HepG2 (cell line): ENCODE data around the gene NELFCD. TPM values are rescaled to one million over a fixed set of nuclear protein-coding genes. Genes with fewer than 3 reads are reported as not detected.

ENCODE experiments used
- CHCHD3 ChIP-seq: sonication (generic); formaldehyde crosslinking; IDR thresholded peaks from 2 replicates; pipeline ENCODE4 v1.8.0; 2022; ENCODE audit warnings: mild to moderate bottlenecking, missing genetic modification reagents, moderate library complexity
- ERF ChIP-seq: IDR thresholded peaks from 2 replicates; pipeline ENCODE4 v1.6.1; 2018; ENCODE audit warnings: missing biosample characterization, missing genetic modification reagents
- JDP2 ChIP-seq: sonication (generic); formaldehyde crosslinking; IDR thresholded peaks from 2 replicates; pipeline ENCODE4 v1.8.1; 2022; ENCODE audit warnings: missing genetic modification reagents, borderline replicate concordance
- NFYB ChIP-seq: sonication (generic); formaldehyde crosslinking; IDR thresholded peaks from 2 replicates; pipeline ENCODE4 v1.4.0; 2020; ENCODE audit warnings: missing genetic modification reagents
- NPAS2 ChIP-seq: sonication (generic); formaldehyde crosslinking; IDR thresholded peaks from 2 replicates; pipeline ENCODE4 v1.8.0; 2022; ENCODE audit warnings: mild to moderate bottlenecking, missing genetic modification reagents, borderline replicate concordance
- ONECUT2 ChIP-seq: sonication (generic); formaldehyde crosslinking; IDR thresholded peaks from 2 replicates; pipeline ENCODE4 v1.4.0; 2020; ENCODE audit warnings: missing genetic modification reagents
- PPARG ChIP-seq: conservative IDR thresholded peaks from 2 replicates; pipeline ENCODE4 v1.6.1; 2016; ENCODE audit warnings: missing biosample characterization, missing genetic modification reagents
- PREB ChIP-seq: sonication (generic); formaldehyde crosslinking; IDR thresholded peaks from 2 replicates; pipeline ENCODE4 v1.4.0; 2020; ENCODE audit warnings: missing genetic modification reagents
- PRMT3 ChIP-seq: sonication (generic); formaldehyde crosslinking; IDR thresholded peaks from 2 replicates; pipeline ENCODE4 v1.8.1; 2022; ENCODE audit warnings: low read depth, mild to moderate bottlenecking, moderate library complexity, missing genetic modification reagents, borderline replicate concordance
- SAFB2 ChIP-seq: sonication (generic); formaldehyde crosslinking; IDR thresholded peaks from 2 replicates; pipeline ENCODE4 v1.5.1; 2020; ENCODE audit warnings: missing genetic modification reagents, low read depth, mild to moderate bottlenecking, borderline replicate concordance
- TEF ChIP-seq: sonication (generic); formaldehyde crosslinking; IDR thresholded peaks from 2 replicates; pipeline ENCODE4 v1.5.0; 2020; ENCODE audit warnings: missing genetic modification reagents
- ZKSCAN8 ChIP-seq: IDR thresholded peaks from 2 replicates; pipeline ENCODE4 v1.6.1; 2016; ENCODE audit warnings: borderline replicate concordance, missing genetic modification reagents, missing compliant biosample characterization
- ZNF557 ChIP-seq: sonication (generic); formaldehyde crosslinking; IDR thresholded peaks from 2 replicates; pipeline ENCODE4 v1.4.0; 2020; ENCODE audit warnings: missing genetic modification reagents
- ZNF652 ChIP-seq: IDR thresholded peaks from 2 replicates; pipeline ENCODE4 v1.6.1; 2016; ENCODE audit warnings: low read depth, borderline replicate concordance
- ZSCAN29 ChIP-seq: sonication (generic); formaldehyde crosslinking; conservative IDR thresholded peaks from 2 replicates; pipeline ENCODE4 v1.4.0; 2020; ENCODE audit warnings: mild to moderate bottlenecking, missing genetic modification reagents
- polyA plus RNA-seq, 8 experiments: library from polyadenylated mRNA; depleted of rRNA in 3 of 8; stranded (reverse) in 7 of 8; unstranded in 1 of 8; fragments of >200 nt; fragmentation: Illumina TruSeq in 4 of 8; extraction: Trizol in 4 of 8; gene quantifications; 2 replicates each; pipeline versions ENCODE4 v1.2.1 to v1.2.3, GENCODE V29; 2011 to 2016; ENCODE audit warnings: low read depth in 4 of 8, missing spikeins in 1 of 8, mixed read lengths in 1 of 8; ENCODE audit not compliant: insufficient read depth in 1 of 8
- total RNA-seq, 5 experiments: library from RNA; depleted of rRNA; stranded (reverse); fragments of >200 nt; fragmentation: Illumina TruSeq; extraction: Trizol; gene quantifications; 2 replicates each; pipeline ENCODE4 v1.2.3, GENCODE V29; 2016; ENCODE audit warnings: low read depth in 1 of 5
- TF ChIP-seq, protein P1 (sequence below): sonication (generic); formaldehyde crosslinking; IDR thresholded peaks from 2 replicates; pipeline ENCODE4 v1.5.0; 2020; ENCODE audit warnings: mild to moderate bottlenecking, missing genetic modification reagents
- TF ChIP-seq, protein P2 (sequence below): sonication (generic); formaldehyde crosslinking; IDR thresholded peaks from 2 replicates; pipeline ENCODE4 v1.4.0; 2020; ENCODE audit warnings: missing genetic modification reagents
- TF ChIP-seq, protein P3 (sequence below): sonication (generic); formaldehyde crosslinking; IDR thresholded peaks from 2 replicates; pipeline ENCODE4 v1.4.0; 2020; ENCODE audit warnings: missing genetic modification reagents, borderline replicate concordance

NELFCD gene
- total and polyA plus RNA-seq, 2 of the 13 experiments (the other 11 are each of a cell fraction or from before 2014, with no cell fraction given): 159 to 203 TPM

- TF ChIP-seq PPARG (CRISPR knock-in tag): peak; percentile 78
- TF ChIP-seq PRMT3 (CRISPR knock-in tag): no peak
- TF ChIP-seq ERF (CRISPR knock-in tag): 0 out of 2 replicates have a peak, but pooled peaks have one; percentile 34
- TF ChIP-seq NFYB (CRISPR knock-in tag): no peak
- TF ChIP-seq ZNF652 (CRISPR knock-in tag): no peak
- TF ChIP-seq, protein P1, sequence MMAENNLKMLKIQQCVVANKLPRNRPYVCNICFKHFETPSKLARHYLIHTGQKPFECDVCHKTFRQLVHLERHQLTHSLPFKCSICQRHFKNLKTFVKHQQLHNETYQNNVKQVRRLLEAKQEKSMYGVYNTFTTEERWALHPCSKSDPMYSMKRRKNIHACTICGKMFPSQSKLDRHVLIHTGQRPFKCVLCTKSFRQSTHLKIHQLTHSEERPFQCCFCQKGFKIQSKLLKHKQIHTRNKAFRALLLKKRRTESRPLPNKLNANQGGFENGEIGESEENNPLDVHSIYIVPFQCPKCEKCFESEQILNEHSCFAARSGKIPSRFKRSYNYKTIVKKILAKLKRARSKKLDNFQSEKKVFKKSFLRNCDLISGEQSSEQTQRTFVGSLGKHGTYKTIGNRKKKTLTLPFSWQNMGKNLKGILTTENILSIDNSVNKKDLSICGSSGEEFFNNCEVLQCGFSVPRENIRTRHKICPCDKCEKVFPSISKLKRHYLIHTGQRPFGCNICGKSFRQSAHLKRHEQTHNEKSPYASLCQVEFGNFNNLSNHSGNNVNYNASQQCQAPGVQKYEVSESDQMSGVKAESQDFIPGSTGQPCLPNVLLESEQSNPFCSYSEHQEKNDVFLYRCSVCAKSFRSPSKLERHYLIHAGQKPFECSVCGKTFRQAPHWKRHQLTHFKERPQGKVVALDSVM: no peak
- no peak; the same call in 1 of the 2 replicates for TF ChIP-seq ZSCAN29
- TF ChIP-seq JDP2 (CRISPR knock-in tag): no peak
- TF ChIP-seq NPAS2 (CRISPR knock-in tag): no peak
- TF ChIP-seq CHCHD3 (CRISPR knock-in tag): peak; percentile 8; the same call in 1 of the 2 replicates
- TF ChIP-seq, protein P2, sequence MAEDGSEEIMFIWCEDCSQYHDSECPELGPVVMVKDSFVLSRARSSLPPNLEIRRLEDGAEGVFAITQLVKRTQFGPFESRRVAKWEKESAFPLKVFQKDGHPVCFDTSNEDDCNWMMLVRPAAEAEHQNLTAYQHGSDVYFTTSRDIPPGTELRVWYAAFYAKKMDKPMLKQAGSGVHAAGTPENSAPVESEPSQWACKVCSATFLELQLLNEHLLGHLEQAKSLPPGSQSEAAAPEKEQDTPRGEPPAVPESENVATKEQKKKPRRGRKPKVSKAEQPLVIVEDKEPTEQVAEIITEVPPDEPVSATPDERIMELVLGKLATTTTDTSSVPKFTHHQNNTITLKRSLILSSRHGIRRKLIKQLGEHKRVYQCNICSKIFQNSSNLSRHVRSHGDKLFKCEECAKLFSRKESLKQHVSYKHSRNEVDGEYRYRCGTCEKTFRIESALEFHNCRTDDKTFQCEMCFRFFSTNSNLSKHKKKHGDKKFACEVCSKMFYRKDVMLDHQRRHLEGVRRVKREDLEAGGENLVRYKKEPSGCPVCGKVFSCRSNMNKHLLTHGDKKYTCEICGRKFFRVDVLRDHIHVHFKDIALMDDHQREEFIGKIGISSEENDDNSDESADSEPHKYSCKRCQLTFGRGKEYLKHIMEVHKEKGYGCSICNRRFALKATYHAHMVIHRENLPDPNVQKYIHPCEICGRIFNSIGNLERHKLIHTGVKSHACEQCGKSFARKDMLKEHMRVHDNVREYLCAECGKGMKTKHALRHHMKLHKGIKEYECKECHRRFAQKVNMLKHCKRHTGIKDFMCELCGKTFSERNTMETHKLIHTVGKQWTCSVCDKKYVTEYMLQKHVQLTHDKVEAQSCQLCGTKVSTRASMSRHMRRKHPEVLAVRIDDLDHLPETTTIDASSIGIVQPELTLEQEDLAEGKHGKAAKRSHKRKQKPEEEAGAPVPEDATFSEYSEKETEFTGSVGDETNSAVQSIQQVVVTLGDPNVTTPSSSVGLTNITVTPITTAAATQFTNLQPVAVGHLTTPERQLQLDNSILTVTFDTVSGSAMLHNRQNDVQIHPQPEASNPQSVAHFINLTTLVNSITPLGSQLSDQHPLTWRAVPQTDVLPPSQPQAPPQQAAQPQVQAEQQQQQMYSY (CRISPR knock-in tag): peak; percentile 66; the same call in 1 of the 2 replicates
- TF ChIP-seq ONECUT2 (CRISPR knock-in tag): no peak
- no peak for TF ChIP-seq PREB (CRISPR knock-in tag)
- TF ChIP-seq ZKSCAN8 (CRISPR knock-in tag): peak; percentile 64; the same call in 1 of the 2 replicates
- 0 out of 2 replicates have a peak, but pooled peaks have one; percentile 47 for TF ChIP-seq SAFB2 (CRISPR knock-in tag)
- TF ChIP-seq TEF (CRISPR knock-in tag): no peak
- TF ChIP-seq, protein P3, sequence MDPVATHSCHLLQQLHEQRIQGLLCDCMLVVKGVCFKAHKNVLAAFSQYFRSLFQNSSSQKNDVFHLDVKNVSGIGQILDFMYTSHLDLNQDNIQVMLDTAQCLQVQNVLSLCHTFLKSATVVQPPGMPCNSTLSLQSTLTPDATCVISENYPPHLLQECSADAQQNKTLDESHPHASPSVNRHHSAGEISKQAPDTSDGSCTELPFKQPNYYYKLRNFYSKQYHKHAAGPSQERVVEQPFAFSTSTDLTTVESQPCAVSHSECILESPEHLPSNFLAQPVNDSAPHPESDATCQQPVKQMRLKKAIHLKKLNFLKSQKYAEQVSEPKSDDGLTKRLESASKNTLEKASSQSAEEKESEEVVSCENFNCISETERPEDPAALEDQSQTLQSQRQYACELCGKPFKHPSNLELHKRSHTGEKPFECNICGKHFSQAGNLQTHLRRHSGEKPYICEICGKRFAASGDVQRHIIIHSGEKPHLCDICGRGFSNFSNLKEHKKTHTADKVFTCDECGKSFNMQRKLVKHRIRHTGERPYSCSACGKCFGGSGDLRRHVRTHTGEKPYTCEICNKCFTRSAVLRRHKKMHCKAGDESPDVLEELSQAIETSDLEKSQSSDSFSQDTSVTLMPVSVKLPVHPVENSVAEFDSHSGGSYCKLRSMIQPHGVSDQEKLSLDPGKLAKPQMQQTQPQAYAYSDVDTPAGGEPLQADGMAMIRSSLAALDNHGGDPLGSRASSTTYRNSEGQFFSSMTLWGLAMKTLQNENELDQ (CRISPR knock-in tag): no peak
- no peak for TF ChIP-seq ZNF557 (CRISPR knock-in tag)
These were observed at the start of gene NELFCD (continued) for GRCh38 chr20:58980711-58981627.
